COR-L47 (cell line): ENCODE data around the gene DDAH2.
"Not testable (repeated sequence)": the region's sequence is repeated elsewhere in the genome, so short reads cannot be mapped to it uniquely, and the experiment has no call there.

Source experiments
- DNase-seq: peaks from one replicate; lab custom pipeline; 2025; lab: John Stamatoyannopoulos, UW

The DDAH2 gene

GRCh38 chr6:31713465-31713864, 15.6 kb downstream of the DDAH2 start:
- DNase-seq = no peak

- peak; percentile 25 for DNase-seq
These were observed 16.8 kb downstream of the DDAH2 start for GRCh38 chr6:31712296-31712695.

- no peak for DNase-seq
These were observed 17.9 kb downstream of the DDAH2 start for GRCh38 chr6:31711233-31711632.

GRCh38 chr6:31710523-31711219, 18.4 kb downstream of the DDAH2 start:
- no peak for DNase-seq

- DNase-seq = not testable (repeated sequence)
These were observed 19.9 kb downstream of the DDAH2 start for GRCh38 chr6:31709157-31709556.

- no peak for DNase-seq
These were observed 20.9 kb downstream of the DDAH2 start for GRCh38 chr6:31708224-31708623.

- no peak for DNase-seq
These were observed 21.4 kb downstream of the DDAH2 start for GRCh38 chr6:31707701-31708100.

GRCh38 chr6:31706599-31706998, 22.5 kb downstream of the DDAH2 start, which contains the start of gene LY6G6F:
LY6G6F (plus strand) TSS chr6:31706866; CDS start chr6:31706907, 41 bp downstream.
- no peak for DNase-seq

GRCh38 chr6:31705931-31706330, 23.2 kb downstream of the DDAH2 start:
- no peak for DNase-seq

- DNase-seq = peak; percentile 96
These were observed 26.0 kb downstream of the DDAH2 start, which contains the start of gene ABHD16A for GRCh38 chr6:31702819-31703716. ABHD16A (minus strand) TSS chr6:31703324; CDS start chr6:31703281, 43 bp downstream.

GRCh38 chr6:31702405-31702818, 26.7 kb downstream of the DDAH2 start:
- no peak for DNase-seq

- no peak for DNase-seq
These were observed 27.3 kb downstream of the DDAH2 start for GRCh38 chr6:31701666-31702404.

GRCh38 chr6:31700740-31701401, 28.2 kb downstream of the DDAH2 start:
- DNase-seq = no peak

GRCh38 chr6:31697555-31697954, 31.5 kb downstream of the DDAH2 start:
- DNase-seq = no peak

GRCh38 chr6:31693535-31693934, 35.6 kb downstream of the DDAH2 start:
- no peak for DNase-seq

GRCh38 chr6:31692886-31693285, 36.2 kb downstream of the DDAH2 start:
- DNase-seq = no peak

GRCh38 chr6:31692353-31692752, 36.7 kb downstream of the DDAH2 start:
- DNase-seq = no peak

GRCh38 chr6:31691564-31692108, 37.5 kb downstream of the DDAH2 start:
- no peak for DNase-seq

GRCh38 chr6:31691078-31691463, 38.0 kb downstream of the DDAH2 start:
- DNase-seq = no peak

- DNase-seq = no peak
These were observed 38.6 kb downstream of the DDAH2 start for GRCh38 chr6:31690231-31691077.
